Upper lobe of left lung (tissue), 4 donors: Measurements from ENCODE around the gene CACNB4.

Experiments used
- CTCF ChIP-seq, 6 experiments: fragments of 450-650 bp in 4 of 6; fragments of 200-600 bp in 2 of 6; sonication (generic) in 2 of 6; IDR thresholded peaks; one replicate each; pipeline ENCODE4 v1.5.1; 2016 to 2019; ENCODE audit warnings: antibody characterized with exemption in 6 of 6
- POLR2A ChIP-seq, 4 donors: fragments of 450-650 bp; IDR thresholded peaks; one replicate each; pipeline ENCODE4 v1.5.1; 2016 to 2017; ENCODE audit warnings: antibody characterized with exemption in 4 of 4, mild to moderate bottlenecking in 2 of 4

GRCh38 chr2:151886241-151886640 is 212.6 kb downstream of the CACNB4 start:
- no peak for TF ChIP-seq CTCF (IDR thresholded peaks at IDR 0.05)
- TF ChIP-seq POLR2A (IDR thresholded peaks at IDR 0.05) = no peak
